ENCODE data around the gene NRP1. TPM values are rescaled to one million over a fixed set of nuclear protein-coding genes. Genes with fewer than 3 reads are reported as not detected.

Gene NRP1
- total RNA-seq, 1 donor from 2014 or later: 122 TPM

DNA sequence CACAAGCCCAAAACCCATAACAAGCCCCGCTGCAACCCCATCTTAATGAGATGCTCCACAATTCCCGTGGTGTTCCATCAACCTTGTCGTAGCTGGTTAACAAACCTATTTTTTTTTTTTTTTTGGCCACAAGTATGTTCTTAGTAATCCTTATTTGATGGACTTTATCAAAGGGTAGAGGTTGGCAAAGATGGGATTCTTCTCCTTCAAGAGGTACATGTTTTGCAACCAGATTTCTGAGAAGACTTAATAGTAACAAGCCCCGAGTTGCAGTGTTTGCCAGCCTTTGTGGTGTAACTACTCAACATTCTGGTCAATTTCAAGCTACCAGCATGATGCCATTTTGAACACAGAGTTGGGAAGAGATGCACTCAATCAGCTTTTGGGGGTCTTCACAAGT, 181.7 kb downstream of the NRP1 start:
- Histone ChIP-seq H3K27ac (no peak overlapping the region), H3K4me3 (no peak overlapping the region), H3K27me3 (no peaks in the 10 kb centered on the region), H3K4me1 (peaks cover 0 to 2% of the 10 kb centered on the region in 2 donors), H3K36me3 (no peaks in the 10 kb centered on the region), H3K9me3 (no peaks in the 10 kb centered on the region)
- intact Hi-C loops (cut with DNase I): no loop called here
- TF ChIP-seq, protein P1, sequence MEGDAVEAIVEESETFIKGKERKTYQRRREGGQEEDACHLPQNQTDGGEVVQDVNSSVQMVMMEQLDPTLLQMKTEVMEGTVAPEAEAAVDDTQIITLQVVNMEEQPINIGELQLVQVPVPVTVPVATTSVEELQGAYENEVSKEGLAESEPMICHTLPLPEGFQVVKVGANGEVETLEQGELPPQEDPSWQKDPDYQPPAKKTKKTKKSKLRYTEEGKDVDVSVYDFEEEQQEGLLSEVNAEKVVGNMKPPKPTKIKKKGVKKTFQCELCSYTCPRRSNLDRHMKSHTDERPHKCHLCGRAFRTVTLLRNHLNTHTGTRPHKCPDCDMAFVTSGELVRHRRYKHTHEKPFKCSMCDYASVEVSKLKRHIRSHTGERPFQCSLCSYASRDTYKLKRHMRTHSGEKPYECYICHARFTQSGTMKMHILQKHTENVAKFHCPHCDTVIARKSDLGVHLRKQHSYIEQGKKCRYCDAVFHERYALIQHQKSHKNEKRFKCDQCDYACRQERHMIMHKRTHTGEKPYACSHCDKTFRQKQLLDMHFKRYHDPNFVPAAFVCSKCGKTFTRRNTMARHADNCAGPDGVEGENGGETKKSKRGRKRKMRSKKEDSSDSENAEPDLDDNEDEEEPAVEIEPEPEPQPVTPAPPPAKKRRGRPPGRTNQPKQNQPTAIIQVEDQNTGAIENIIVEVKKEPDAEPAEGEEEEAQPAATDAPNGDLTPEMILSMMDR (IDR thresholded peaks at IDR 0.05): no peak
- no peak for DNase-seq (ENCODE audit: low spot score in 2 of 2)

DNA sequence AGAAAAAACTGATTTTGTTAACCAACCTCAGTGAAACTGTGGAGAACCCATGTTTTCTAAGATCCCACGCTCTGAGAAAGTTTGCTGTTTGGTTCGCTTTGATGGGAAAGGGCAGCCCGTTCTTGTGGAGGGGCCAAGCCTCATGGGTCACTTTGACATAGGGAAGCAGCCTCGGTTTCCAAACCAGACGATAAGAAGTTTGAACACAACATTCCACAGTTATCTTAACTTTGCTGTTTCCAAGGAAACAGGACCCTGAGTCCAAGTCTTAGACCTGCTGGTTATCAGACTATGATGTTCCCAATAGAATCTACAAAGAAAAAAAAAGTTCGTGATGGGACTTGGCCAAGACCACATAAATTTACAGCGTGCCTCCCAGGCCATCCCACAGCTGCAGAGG, 182.3 kb downstream of the NRP1 start:
- no peak for DNase-seq (ENCODE audit: low spot score in 2 of 2)
- H3K27me3 ChIP-seq: no peaks in the 10 kb centered on the region
- no peaks in the 10 kb centered on the region for H3K9me3 ChIP-seq
- TF ChIP-seq, protein P1 (IDR thresholded peaks at IDR 0.05): no peak
- no peaks in the 10 kb centered on the region for H3K36me3 ChIP-seq
- peaks cover 0 to 2% of the 10 kb centered on the region in 2 donors for H3K4me1 ChIP-seq
- H3K4me3 ChIP-seq: no peak overlapping the region
- H3K27ac ChIP-seq: no peak overlapping the region
- intact Hi-C loops (cut with DNase I): no loop called here

DNA sequence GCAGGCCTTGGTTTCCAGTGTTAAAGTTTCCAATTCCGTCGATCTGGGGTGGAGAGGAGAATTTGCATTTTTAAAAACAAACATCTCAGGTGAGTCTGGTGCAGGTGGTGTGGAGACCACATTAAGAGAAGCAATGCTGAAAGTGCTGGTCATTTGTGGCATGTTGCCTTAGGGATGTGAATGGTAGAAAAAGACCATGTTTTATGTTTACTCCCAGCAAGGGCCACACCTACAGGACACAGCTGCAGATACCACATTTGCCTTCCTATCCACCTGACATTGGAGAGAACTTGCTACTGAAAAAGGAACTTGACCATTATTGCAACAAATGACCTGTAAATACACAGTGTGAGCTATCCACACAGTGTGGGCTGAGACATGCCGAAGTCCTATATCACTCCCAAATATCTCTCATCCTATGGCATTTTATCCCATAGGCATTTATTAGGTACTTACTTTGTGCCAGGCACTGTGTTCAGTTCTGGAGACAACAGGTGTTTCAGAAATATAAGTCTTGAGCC, 183.1 kb downstream of the NRP1 start:
- Histone ChIP-seq H3K4me1 (peaks cover 0 to 2% of the 10 kb centered on the region in 2 donors), H3K4me3 (no peak overlapping the region), H3K36me3 (no peaks in the 10 kb centered on the region), H3K9me3 (no peaks in the 10 kb centered on the region), H3K27ac (no peak overlapping the region), H3K27me3 (no peaks in the 10 kb centered on the region)
- DNase-seq (ENCODE audit: low spot score in 2 of 2): no peak
- intact Hi-C loops (cut with DNase I): no loop called here
- TF ChIP-seq, protein P1 (IDR thresholded peaks at IDR 0.05): no peak

DNA sequence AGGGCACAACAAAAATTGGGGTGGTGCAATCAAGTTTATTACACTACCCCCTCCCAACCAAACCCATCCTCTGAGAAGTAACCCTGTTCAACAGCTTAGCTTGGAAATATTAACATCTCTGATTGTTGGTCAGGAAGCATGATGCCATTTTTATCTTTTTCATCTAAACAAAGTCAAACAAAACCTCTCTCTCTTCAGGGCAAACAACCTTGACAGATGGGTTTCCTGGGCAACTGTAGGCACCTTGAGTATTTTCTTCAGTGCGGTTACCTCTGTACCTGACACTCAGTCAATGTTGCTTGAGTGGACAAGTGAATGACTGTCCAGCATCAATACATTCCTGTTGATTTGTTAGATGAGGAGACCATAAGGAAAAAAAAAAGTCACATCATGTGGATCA, 183.6 kb downstream of the NRP1 start:
- H3K4me1 ChIP-seq: peaks cover 0 to 2% of the 10 kb centered on the region in 2 donors
- no peaks in the 10 kb centered on the region for H3K36me3 ChIP-seq
- no peaks in the 10 kb centered on the region for H3K27me3 ChIP-seq
- TF ChIP-seq, protein P1 (IDR thresholded peaks at IDR 0.05): no peak
- H3K9me3 ChIP-seq: no peaks in the 10 kb centered on the region
- intact Hi-C loops (cut with DNase I): no loop called here
- no peak overlapping the region for H3K27ac ChIP-seq
- DNase-seq (ENCODE audit: low spot score in 2 of 2): no peak
- H3K4me3 ChIP-seq: no peak overlapping the region

DNA sequence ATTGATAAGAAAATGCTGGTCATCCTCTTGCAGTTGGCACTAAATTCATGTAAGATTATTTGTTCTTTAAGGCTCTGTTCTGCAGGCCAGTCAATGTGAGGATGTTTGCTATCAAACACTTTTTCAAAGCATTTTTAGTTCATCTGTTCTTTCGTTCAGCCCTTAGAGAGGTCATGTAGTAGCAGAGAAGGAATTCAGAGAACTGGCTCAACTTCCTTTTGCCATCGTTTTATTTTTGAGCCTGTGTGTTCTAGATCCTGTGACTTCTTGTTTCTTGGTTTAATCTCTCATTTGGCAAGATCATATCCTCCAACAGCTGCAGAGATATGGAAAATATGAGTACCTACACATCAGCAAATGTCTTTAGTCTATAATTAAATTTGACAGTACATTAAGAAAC, 184.3 kb downstream of the NRP1 start:
- intact Hi-C loops (cut with DNase I): no loop called here
- Histone ChIP-seq H3K4me3 (no peak overlapping the region), H3K27ac (no peak overlapping the region), H3K27me3 (no peaks in the 10 kb centered on the region), H3K9me3 (no peaks in the 10 kb centered on the region), H3K4me1 (peaks cover 0 to 2% of the 10 kb centered on the region in 2 donors), H3K36me3 (no peaks in the 10 kb centered on the region)
- no peak for DNase-seq (ENCODE audit: low spot score in 2 of 2)
- TF ChIP-seq, protein P1 (IDR thresholded peaks at IDR 0.05): no peak

DNA sequence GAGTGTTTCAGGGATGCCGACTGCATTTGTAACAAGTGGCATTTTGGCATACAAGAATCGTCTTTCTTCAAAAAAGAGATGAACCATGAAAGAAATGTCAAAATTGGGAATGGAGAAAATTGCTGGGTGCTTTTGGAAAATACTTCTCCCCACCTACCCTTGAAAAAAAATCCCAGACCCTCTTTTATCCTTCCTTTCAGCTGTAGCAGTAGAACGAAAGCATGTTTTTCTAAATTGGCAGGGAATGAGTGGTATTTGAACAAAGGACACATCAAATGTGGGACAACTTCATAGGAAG, 187.5 kb downstream of the NRP1 start:
- H3K36me3 ChIP-seq: no peaks in the 10 kb centered on the region
- no peaks in the 10 kb centered on the region for H3K9me3 ChIP-seq
- H3K27me3 ChIP-seq: no peaks in the 10 kb centered on the region
- TF ChIP-seq, protein P1 (IDR thresholded peaks at IDR 0.05): no peak
- H3K4me1 ChIP-seq: no peaks in the 10 kb centered on the region
- no peak overlapping the region for H3K4me3 ChIP-seq
- no peak overlapping the region for H3K27ac ChIP-seq
- intact Hi-C loops (cut with DNase I): no loop called here
- DNase-seq (ENCODE audit: low spot score in 2 of 2): no peak
